Measurements from ENCODE around the gene CEP290. TPM values are rescaled to one million over a fixed set of nuclear protein-coding genes. Genes with fewer than 3 reads are reported as not detected.
"Not testable (repeated sequence)": the region's sequence is repeated elsewhere in the genome, so short reads cannot be mapped to it uniquely, and the experiment has no call there.

Gene CEP290
- total RNA-seq, 4 donors from 2014 or later: 24.7 to 42.6 (median 36.6) TPM

DNA sequence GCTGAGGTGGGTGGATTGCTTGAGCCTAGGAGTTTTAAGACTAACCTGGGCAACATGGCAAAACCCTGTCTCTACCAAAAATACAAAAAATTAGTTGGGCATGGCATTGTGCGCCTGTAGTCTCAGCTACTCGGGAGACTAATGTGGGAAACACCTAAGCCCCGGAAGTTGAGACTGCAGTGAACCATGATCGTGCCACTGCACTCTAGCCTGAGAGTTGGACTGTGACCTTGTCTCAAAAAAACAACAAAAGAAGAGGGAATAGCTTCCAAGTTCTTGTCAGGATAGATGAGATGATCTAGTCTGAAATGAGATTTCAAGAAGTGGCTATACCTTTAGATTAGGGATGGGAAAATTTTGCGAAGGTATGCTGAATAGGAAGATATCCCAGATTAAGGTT, 97.9 kb downstream of the CEP290 start:
- intact Hi-C loops (cut with DNase I): no loop called here
- TF ChIP-seq, protein P1, sequence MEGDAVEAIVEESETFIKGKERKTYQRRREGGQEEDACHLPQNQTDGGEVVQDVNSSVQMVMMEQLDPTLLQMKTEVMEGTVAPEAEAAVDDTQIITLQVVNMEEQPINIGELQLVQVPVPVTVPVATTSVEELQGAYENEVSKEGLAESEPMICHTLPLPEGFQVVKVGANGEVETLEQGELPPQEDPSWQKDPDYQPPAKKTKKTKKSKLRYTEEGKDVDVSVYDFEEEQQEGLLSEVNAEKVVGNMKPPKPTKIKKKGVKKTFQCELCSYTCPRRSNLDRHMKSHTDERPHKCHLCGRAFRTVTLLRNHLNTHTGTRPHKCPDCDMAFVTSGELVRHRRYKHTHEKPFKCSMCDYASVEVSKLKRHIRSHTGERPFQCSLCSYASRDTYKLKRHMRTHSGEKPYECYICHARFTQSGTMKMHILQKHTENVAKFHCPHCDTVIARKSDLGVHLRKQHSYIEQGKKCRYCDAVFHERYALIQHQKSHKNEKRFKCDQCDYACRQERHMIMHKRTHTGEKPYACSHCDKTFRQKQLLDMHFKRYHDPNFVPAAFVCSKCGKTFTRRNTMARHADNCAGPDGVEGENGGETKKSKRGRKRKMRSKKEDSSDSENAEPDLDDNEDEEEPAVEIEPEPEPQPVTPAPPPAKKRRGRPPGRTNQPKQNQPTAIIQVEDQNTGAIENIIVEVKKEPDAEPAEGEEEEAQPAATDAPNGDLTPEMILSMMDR (IDR thresholded peaks at IDR 0.05): no peak
- no peak for TF ChIP-seq POLR2A (IDR thresholded peaks at IDR 0.05)
- Histone ChIP-seq H3K9me3 (no peaks in the 10 kb centered on the region), H3K4me3 (replicated peaks in 1 of 3) (no peak overlapping the region), H3K36me3 (peaks cover 28 to 39% of the 10 kb centered on the region in 2 donors), H3K4me1 (no peaks in the 10 kb centered on the region), H3K27ac (no peak overlapping the region), H3K27me3 (no peaks in the 10 kb centered on the region)
- WGBS, 2 donors: 93 to 95% methylated on average over 5 of the region's 5 CpGs
- DNase-seq: no peak

DNA sequence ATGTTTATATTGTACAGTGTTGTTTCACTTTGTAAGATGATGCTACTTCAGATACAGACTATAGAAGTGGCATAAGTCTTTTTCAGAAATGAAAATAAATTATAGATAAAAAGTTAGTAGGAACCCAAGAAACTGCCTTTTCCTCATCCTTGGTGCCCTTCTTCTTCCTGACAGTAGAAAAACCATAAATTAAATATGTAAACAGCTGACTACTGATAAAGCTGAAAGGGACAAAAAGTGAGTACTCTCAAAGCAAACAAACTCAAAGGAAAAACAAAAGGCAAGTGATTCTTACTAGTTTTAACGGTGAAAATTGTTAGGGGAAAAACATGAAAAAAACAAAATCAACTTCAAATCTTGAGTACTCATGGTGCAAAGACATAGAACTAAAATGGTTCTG, 104.1 kb downstream of the CEP290 start:
- TF ChIP-seq, protein P1 (IDR thresholded peaks at IDR 0.05): no peak
- no peak for TF ChIP-seq POLR2A (IDR thresholded peaks at IDR 0.05)
- 69 to 73% methylated on average over 1 of the region's 1 CpG for WGBS, 2 donors
- peaks cover 6 to 19% of the 10 kb centered on the region in 2 donors for H3K4me1 ChIP-seq
- no peak overlapping the region for H3K4me3 ChIP-seq (replicated peaks in 1 of 3)
- no peaks in the 10 kb centered on the region for H3K36me3 ChIP-seq
- no peaks in the 10 kb centered on the region for H3K27me3 ChIP-seq
- no peaks in the 10 kb centered on the region for H3K9me3 ChIP-seq
- no peak overlapping the region for H3K27ac ChIP-seq
- intact Hi-C loops (cut with DNase I): no loop called here
- no peak for DNase-seq

- H3K36me3 ChIP-seq: no peaks in the 10 kb centered on the region
- TF ChIP-seq, protein P1 (IDR thresholded peaks at IDR 0.05): no peak
- TF ChIP-seq POLR2A (IDR thresholded peaks at IDR 0.05): no peak
- intact Hi-C loops (cut with DNase I): no loop called here
- peaks cover 6 to 19% of the 10 kb centered on the region in 2 donors for H3K4me1 ChIP-seq
- 38 to 42% methylated on average over 5 of the region's 5 CpGs for WGBS, 2 donors
- DNase-seq: no peak
- H3K27me3 ChIP-seq: no peaks in the 10 kb centered on the region
- H3K9me3 ChIP-seq: no peaks in the 10 kb centered on the region
- H3K4me3 ChIP-seq (replicated peaks in 1 of 3): peak overlapping the region in 2 of 3 donors; percentile 59 to 72
- H3K27ac ChIP-seq: no peak overlapping the region
Observed at GRCh38 chr12:88036353-88036965, 105.4 kb downstream of the CEP290 start.

DNA sequence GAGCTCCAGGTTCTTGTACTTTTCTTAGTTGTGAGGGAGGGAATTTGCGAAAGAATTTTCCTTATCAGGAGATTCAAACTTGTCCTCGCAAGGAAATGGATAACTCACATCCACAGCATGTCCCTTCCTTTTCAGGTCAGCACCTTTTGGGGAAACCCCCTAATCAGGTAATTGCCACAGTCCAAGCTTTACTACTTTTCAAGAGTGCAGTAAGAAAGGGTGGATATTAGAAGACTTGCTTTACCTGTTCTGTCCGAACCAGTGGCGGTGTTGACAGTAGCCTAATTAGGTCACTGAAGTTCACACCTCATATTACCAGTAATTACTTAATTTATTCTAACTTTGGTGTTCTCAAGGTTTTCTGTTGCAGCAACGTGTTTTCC, 106.0 kb downstream of the CEP290 start:
- Histone ChIP-seq H3K27ac (peak overlapping the region in 2 of 3 donors; percentile 57 to 60), H3K9me3 (no peaks in the 10 kb centered on the region), H3K4me3 (replicated peaks in 1 of 3) (peak overlapping the region; percentile 59 to 78 (median 72)), H3K36me3 (no peaks in the 10 kb centered on the region), H3K27me3 (no peaks in the 10 kb centered on the region), H3K4me1 (peaks cover 6 to 19% of the 10 kb centered on the region in 2 donors)
- DNase-seq: no peak
- 4 to 11% methylated on average over 5 of the region's 5 CpGs for whole genome bisulfite sequencing, 2 donors
- TF ChIP-seq POLR2A (IDR thresholded peaks at IDR 0.05): no peak
- TF ChIP-seq, protein P1 (IDR thresholded peaks at IDR 0.05): no peak
- intact Hi-C loops (cut with DNase I): no loop called here

DNA sequence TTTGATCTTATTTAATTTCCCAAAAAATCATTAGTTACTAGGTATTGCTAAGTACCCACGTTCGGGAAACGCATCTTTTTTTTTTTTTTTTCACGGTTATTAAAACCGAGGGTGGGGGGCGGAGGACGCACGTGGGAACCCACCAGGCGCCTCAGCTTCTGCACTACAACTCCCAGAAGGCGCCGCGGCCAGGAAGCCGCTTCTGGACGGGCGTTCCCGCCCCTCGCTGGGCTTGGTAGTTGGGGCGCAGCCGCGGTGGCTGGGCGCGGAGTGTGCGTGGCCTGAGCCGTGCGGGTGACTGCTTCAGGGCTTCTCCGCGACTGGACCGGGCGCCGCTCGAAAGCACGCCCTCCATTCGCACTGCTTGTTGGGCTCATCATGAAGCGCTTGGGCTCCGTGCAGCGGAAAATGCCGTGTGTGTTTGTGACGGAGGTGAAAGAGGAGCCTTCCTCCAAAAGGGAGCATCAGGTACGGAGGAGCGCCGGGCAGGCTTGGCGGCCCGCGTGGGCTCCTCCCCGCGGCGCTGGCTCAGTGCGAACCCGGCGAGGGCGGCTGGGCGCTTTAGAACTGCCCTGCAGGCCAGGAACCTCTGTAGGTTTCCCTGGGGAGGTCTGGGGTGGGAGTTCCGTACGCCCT, 106.5 kb downstream of the CEP290 start:
- Histone ChIP-seq H3K36me3 (no peaks in the 10 kb centered on the region), H3K4me3 (replicated peaks in 1 of 3) (peak overlapping the region; percentile 59 to 78 (median 72)), H3K4me1 (peaks cover 6 to 19% of the 10 kb centered on the region in 2 donors), H3K27ac (peak overlapping the region; percentile 14 to 60 (median 57)), H3K27me3 (no peaks in the 10 kb centered on the region), H3K9me3 (no peaks in the 10 kb centered on the region)
- 0% methylated on average over 30 to 48 of the region's 54 CpGs for WGBS, 2 donors
- TF ChIP-seq, protein P1 (IDR thresholded peaks at IDR 0.05): no peak
- TF ChIP-seq POLR2A (IDR thresholded peaks at IDR 0.05): peak in 1 of 2 donors; percentile 91
- intact Hi-C loops (cut with DNase I): no loop called here
- peak; percentile 89 to 90 for DNase-seq

GRCh38 chr12:88031161-88031560, 110.7 kb downstream of the CEP290 start:
- H3K27ac ChIP-seq; H3K27me3 ChIP-seq; H3K9me3 ChIP-seq; H3K4me1 ChIP-seq; DNase-seq; H3K4me3 ChIP-seq (replicated peaks in 1 of 3); H3K36me3 ChIP-seq; intact Hi-C loops (cut with DNase I): not testable (repeated sequence)
- 93 to 94% methylated on average over 3 of the region's 3 CpGs for WGBS, 2 donors

All from thyroid gland (tissue), 4 donors.